A549 (cell line): ENCODE data around the gene PRKAR1A. TPM values are rescaled to one million over a fixed set of nuclear protein-coding genes. Genes with fewer than 3 reads are reported as not detected.
A peak's percentile ranks its signal among the peaks of the same experiment; 100 is the strongest.

ENCODE experiments used
- ATAC-seq, 2 experiments: fragments of 200-7000 bp in 1 of 2; fragments of >200 bp in 1 of 2; cut with Nextera tagmentation in 1 of 2; cut with Tn5 transposase in 1 of 2; 3 replicates each; pipeline versions ENCODE4 v1.8.0 to v1.9.1; 2018 to 2020; ENCODE audit warnings: mild to moderate bottlenecking in 1 of 2, moderate library complexity in 1 of 2
- CTCF ChIA-PET: fragments of 300-600 bp; sonication (Branson Sonifier 250); formaldehyde crosslinking; extraction: SDS; loops from one replicate; lab custom pipeline; 2021; ENCODE audit warnings: antibody characterized with exemption, inconsistent platforms; lab: Yijun Ruan, JAX
- POLR2A ChIA-PET: fragments of 350-600 bp; formaldehyde crosslinking; extraction: SDS; loops from one replicate; lab custom pipeline; 2021; ENCODE audit warnings: antibody characterized with exemption, inconsistent platforms; lab: Yijun Ruan, JAX
- DNase-seq, 2 experiments: peaks; one replicate each; pipeline versions ENCODE4 v3.0.0 to v3.0.0-alpha.2; 2011 to 2016; ENCODE audit warnings: low read depth in 1 of 2, low spot score in 1 of 2
- FAIRE-seq: peaks from 2 replicates; lab custom pipeline; 2011; peaks lifted over from hg19 to GRCh38; lab: Jason Lieb, UNC
- H3K27ac ChIP-seq, 2 experiments: fragments of >200 bp; sonication (Bioruptor Twin); formaldehyde crosslinking; 3 replicates each; pipeline ENCODE4 v1.5.1; 2016 to 2017
- H3K4me1 ChIP-seq: fragments of >200 bp; sonication (Bioruptor Twin); formaldehyde crosslinking; 3 replicates; pipeline ENCODE4 v1.6.1; 2016
- H3K4me2 ChIP-seq: fragments of >200 bp; sonication (Bioruptor Twin); formaldehyde crosslinking; 3 replicates; pipeline ENCODE4 v1.6.1; 2016
- H3K4me3 ChIP-seq: fragments of >200 bp; sonication (Bioruptor Twin); formaldehyde crosslinking; 3 replicates; pipeline ENCODE4 v1.5.1; 2016
- H3K9me3 ChIP-seq: fragments of >200 bp; sonication (Bioruptor Twin); formaldehyde crosslinking; 3 replicates; pipeline ENCODE4 v1.6.1; 2016
- CBX2 ChIP-seq: fragments of 200-600 bp; sonication (generic); IDR thresholded peaks from 2 replicates; pipeline ENCODE4 v1.6.1; 2016; ENCODE audit warnings: low read depth, mild to moderate bottlenecking, borderline replicate concordance
- CBX8 ChIP-seq: fragments of 200-600 bp; sonication (generic); IDR thresholded peaks from 2 replicates; pipeline ENCODE4 v1.6.1; 2016
- EHF ChIP-seq: fragments of 250-450 bp; sonication (Bioruptor Pico); IDR thresholded peaks from 2 replicates; pipeline ENCODE4 v1.5.0; 2020; ENCODE audit warnings: mild to moderate bottlenecking
- EHMT2 ChIP-seq: fragments of 200-600 bp; sonication (generic); IDR thresholded peaks from 2 replicates; pipeline ENCODE4 v1.6.1; 2016; ENCODE audit warnings: antibody characterized with exemption, low read depth, mild to moderate bottlenecking, moderate library complexity
- EP300 ChIP-seq, 2 experiments: fragments of >200 bp; sonication (Bioruptor Twin); formaldehyde crosslinking; IDR thresholded peaks; 2 replicates in 1 of 2; 3 replicates in 1 of 2; pipeline ENCODE4 v1.6.1; 2016 to 2017
- FOSB ChIP-seq: fragments of 250-450 bp; sonication (Bioruptor Pico); IDR thresholded peaks from 2 replicates; pipeline ENCODE4 v1.5.0; 2020; ENCODE audit warnings: mild to moderate bottlenecking, moderate library complexity
- FOSL2 ChIP-seq, 2 experiments: fragments of 450-650 bp in 1 of 2; fragments of >200 bp in 1 of 2; sonication (Bioruptor Twin) in 1 of 2; formaldehyde crosslinking; IDR thresholded peaks; 2 replicates each; pipeline versions ENCODE4 v1.5.0 to v1.6.1; 2016 to 2020; ENCODE audit warnings: mild to moderate bottlenecking in 1 of 2, moderate library complexity in 1 of 2
- HOXA7 ChIP-seq: fragments of 250-450 bp; sonication (Bioruptor Pico); IDR thresholded peaks from 2 replicates; pipeline ENCODE4 v1.5.0; 2020; ENCODE audit warnings: mild to moderate bottlenecking, moderate library complexity
- HOXB13 ChIP-seq: fragments of 250-450 bp; sonication (Bioruptor Pico); IDR thresholded peaks from 2 replicates; pipeline ENCODE4 v1.5.0; 2020; ENCODE audit warnings: low read depth, mild to moderate bottlenecking, moderate library complexity
- JUN ChIP-seq, 2 experiments: fragments of >200 bp; sonication (Bioruptor Twin); formaldehyde crosslinking; IDR thresholded peaks; 2 replicates in 1 of 2; 3 replicates in 1 of 2; pipeline ENCODE4 v1.6.1; 2016 to 2017
- MAZ ChIP-seq: fragments of 150-350 bp; IDR thresholded peaks from 2 replicates; pipeline ENCODE4 v1.6.1; 2014; ENCODE audit warnings: antibody characterized with exemption, low read depth, low read length, borderline replicate concordance
- MYC ChIP-seq: IDR thresholded peaks from 2 replicates; pipeline ENCODE4 v1.6.1; 2012; ENCODE audit warnings: mild to moderate bottlenecking, inconsistent platforms, low read length, improper control_type of control experiment, borderline replicate concordance
- NFE2L2 ChIP-seq: fragments of 150-350 bp; conservative IDR thresholded peaks from 2 replicates; pipeline ENCODE4 v1.6.1; 2014; ENCODE audit warnings: low read length
- PHF8 ChIP-seq: fragments of 200-600 bp; sonication (generic); IDR thresholded peaks from 2 replicates; pipeline ENCODE4 v1.6.1; 2016; ENCODE audit warnings: low read depth, mild to moderate bottlenecking, antibody characterized with exemption, moderate library complexity, borderline replicate concordance
- POLR2A ChIP-seq: IDR thresholded peaks from 2 replicates; pipeline ENCODE4 v1.6.1; 2012; ENCODE audit warnings: mild to moderate bottlenecking, low read length
- RAD21 ChIP-seq, 2 experiments: fragments of >200 bp in 1 of 2; sonication (Bioruptor Twin) in 1 of 2; formaldehyde crosslinking in 1 of 2; IDR thresholded peaks in 1 of 2; conservative IDR thresholded peaks in 1 of 2; 2 replicates in 1 of 2; 3 replicates in 1 of 2; pipeline ENCODE4 v1.6.1; 2012 to 2018; ENCODE audit warnings: inconsistent platforms in 1 of 2
- RFX5 ChIP-seq: fragments of 450-650 bp; IDR thresholded peaks from 2 replicates; pipeline ENCODE4 v1.7.1; 2014; ENCODE audit warnings: antibody characterized with exemption, mild to moderate bottlenecking, moderate library complexity
- RNF2 ChIP-seq: fragments of 200-600 bp; sonication (generic); IDR thresholded peaks from 2 replicates; pipeline ENCODE4 v1.6.1; 2016; ENCODE audit warnings: low read depth, mild to moderate bottlenecking, antibody characterized with exemption, moderate library complexity, borderline replicate concordance
- SMC3 ChIP-seq: fragments of >200 bp; sonication (Bioruptor Twin); formaldehyde crosslinking; IDR thresholded peaks from 3 replicates; pipeline ENCODE4 v1.6.1; 2018; ENCODE audit warnings: inconsistent platforms
- TFCP2L1 ChIP-seq: fragments of 250-450 bp; sonication (Bioruptor Pico); IDR thresholded peaks from 2 replicates; pipeline ENCODE4 v1.5.0; 2021; ENCODE audit warnings: mild to moderate bottlenecking
- ZC3H11A ChIP-seq: fragments of 450-650 bp; IDR thresholded peaks from 2 replicates; pipeline ENCODE4 v1.6.1; 2014; ENCODE audit warnings: antibody characterized with exemption, mild to moderate bottlenecking
- ZFP36 ChIP-seq: fragments of 450-650 bp; IDR thresholded peaks from 2 replicates; pipeline ENCODE4 v1.6.1; 2014; ENCODE audit warnings: borderline replicate concordance; ENCODE audit not compliant: partially characterized antibody
- ZNF302 ChIP-seq: fragments of 250-450 bp; sonication (Bioruptor Pico); IDR thresholded peaks from 2 replicates; pipeline ENCODE4 v1.9.0; 2021; ENCODE audit warnings: inconsistent platforms, mild to moderate bottlenecking, moderate library complexity
- WGBS: methylation state at CpG from one replicate; pipeline ENCODE4 v1.1.6; 2017; ENCODE audit errors: missing lambda C conversion rate; 5-methylcytosine and 5-hydroxymethylcytosine counted together
- polyA minus RNA-seq: library from RNA; depleted of rRNA, polyadenylated mRNA; stranded (reverse); fragments of >200 nt; gene quantifications from 2 replicates; pipeline ENCODE4 v1.2.3, GENCODE V29; 2011; rRNA and poly(A)+ RNA removed
- polyA plus RNA-seq, 4 experiments: library from polyadenylated mRNA; depleted of rRNA in 3 of 4; stranded (reverse); fragments of >200 nt; fragmentation: RNase III in 1 of 4; extraction: RNeasy Plus Mini Kit Qiagen cat#74134 plus additional on column Dnase treatment in 1 of 4; gene quantifications; 2 replicates in 3 of 4; 3 replicates in 1 of 4; pipeline ENCODE4 v1.2.3, GENCODE V29; 2011 to 2017
- TF ChIP-seq, protein P1 (sequence below): fragments of >200 bp; sonication (Bioruptor Twin); formaldehyde crosslinking; IDR thresholded peaks from 2 replicates; pipeline ENCODE4 v1.6.1; 2016
- TF ChIP-seq, protein P2 (sequence below): fragments of 150-350 bp; IDR thresholded peaks from 2 replicates; pipeline ENCODE4 v1.6.1; 2014; ENCODE audit warnings: low read depth, mild to moderate bottlenecking, low read length
- TF ChIP-seq, protein P3 (sequence below): fragments of >200 bp; sonication (Bioruptor Twin); formaldehyde crosslinking; IDR thresholded peaks from 3 replicates; pipeline ENCODE4 v1.6.1; 2016
- TF ChIP-seq, protein P4 (sequence below): fragments of 250-450 bp; sonication (Bioruptor Pico); IDR thresholded peaks from 2 replicates; pipeline ENCODE4 v1.5.0; 2021; ENCODE audit warnings: mild to moderate bottlenecking, moderate library complexity, borderline replicate concordance

PRKAR1A gene
- polyA plus RNA-seq (2011; rRNA removed) (244 and 370 TPM in 2 replicates), polyA plus RNA-seq (2017; fragmentation: RNase III; extraction: RNeasy Plus Mini Kit Qiagen cat#74134 plus additional on column Dnase treatment) (239 to 259 TPM (median 244 TPM) in 3 replicates), polyA minus RNA-seq (386 and 403 TPM in 2 replicates)
- polyA plus RNA-seq (2012; cell fraction: cytosol; rRNA removed) = 109 and 137 TPM in 2 replicates
- polyA plus RNA-seq (2012; cell fraction: nucleus; rRNA removed) = 108 and 114 TPM in 2 replicates

DNA sequence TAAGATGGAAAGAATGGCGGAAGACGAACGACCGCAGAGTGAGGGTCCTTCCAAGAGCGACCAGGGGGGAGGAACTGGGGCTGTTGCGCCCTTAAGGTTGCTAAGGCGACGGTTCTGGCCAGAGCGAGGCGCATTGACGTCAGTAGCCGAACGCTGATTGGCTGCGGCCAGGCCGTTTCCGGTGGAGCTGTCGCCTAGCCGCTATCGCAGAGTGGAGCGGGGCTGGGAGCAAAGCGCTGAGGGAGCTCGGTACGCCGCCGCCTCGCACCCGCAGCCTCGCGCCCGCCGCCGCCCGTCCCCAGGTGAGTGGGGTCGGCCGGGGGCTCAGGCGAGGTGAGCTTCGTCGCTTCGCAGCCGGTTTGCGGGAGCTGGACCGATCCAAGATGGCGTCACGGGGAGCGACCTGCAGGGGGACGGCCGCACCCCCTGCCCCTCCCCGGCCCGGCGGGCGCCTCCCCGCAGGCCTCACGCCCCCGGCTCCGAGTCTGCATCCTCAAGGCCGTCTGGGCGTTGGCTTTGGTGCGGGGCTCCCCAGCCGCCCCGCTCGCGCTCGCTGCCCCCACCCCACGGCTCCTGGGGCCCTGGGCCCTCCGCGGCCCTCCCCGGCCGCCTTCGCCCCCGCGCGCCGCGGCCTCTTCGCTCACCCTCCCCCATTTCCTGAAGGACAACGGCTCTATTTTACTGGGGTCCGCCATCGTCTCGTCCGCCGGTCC, at the start of gene PRKAR1A:
PRKAR1A (plus strand) TSS at position 184 of the 713 bp plus-strand sequence. CDS start 2,970 bp downstream, outside the sequence.
- WGBS = 1% methylated on average over 51 of the region's 81 CpGs
- peak within 1 kb of the TSS; percentile 95 to 96 for H3K27ac ChIP-seq
- FAIRE-seq (no peak), ATAC-seq (peak; percentile 92 to 93), DNase-seq (peak; percentile 96 to 97)
- ChIA-PET POLR2A (interaction anchor here (0.6 to 1.7 kb wide), 9 partner anchors 9 to 800 kb away, joined by 3 to 9 read pairs (median 4); no protein-coding TSS in a partner anchor), CTCF (interaction anchor here (0.6 to 1.7 kb wide), 6 partner anchors 14 to 688 kb away, joined by 3 to 7 read pairs (median 4); no protein-coding TSS in a partner anchor)
- TF ChIP-seq, protein P1, sequence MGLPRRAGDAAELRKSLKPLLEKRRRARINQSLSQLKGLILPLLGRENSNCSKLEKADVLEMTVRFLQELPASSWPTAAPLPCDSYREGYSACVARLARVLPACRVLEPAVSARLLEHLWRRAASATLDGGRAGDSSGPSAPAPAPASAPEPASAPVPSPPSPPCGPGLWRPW = no peak
- TF ChIP-seq NFE2L2 = no peak
- TF ChIP-seq SMC3 = 0 out of 3 replicates have a peak, but pooled peaks have one; percentile 6
- peak; percentile 93 for TF ChIP-seq TFCP2L1
- peak; percentile 57 for TF ChIP-seq RFX5
- TF ChIP-seq CBX8 = no peak
- TF ChIP-seq EP300 (IDR thresholded peaks at IDR 0.05) = peak in 1 of 2 experiments; percentile 11; a peak in 1 of 5 replicates
- TF ChIP-seq, protein P2, sequence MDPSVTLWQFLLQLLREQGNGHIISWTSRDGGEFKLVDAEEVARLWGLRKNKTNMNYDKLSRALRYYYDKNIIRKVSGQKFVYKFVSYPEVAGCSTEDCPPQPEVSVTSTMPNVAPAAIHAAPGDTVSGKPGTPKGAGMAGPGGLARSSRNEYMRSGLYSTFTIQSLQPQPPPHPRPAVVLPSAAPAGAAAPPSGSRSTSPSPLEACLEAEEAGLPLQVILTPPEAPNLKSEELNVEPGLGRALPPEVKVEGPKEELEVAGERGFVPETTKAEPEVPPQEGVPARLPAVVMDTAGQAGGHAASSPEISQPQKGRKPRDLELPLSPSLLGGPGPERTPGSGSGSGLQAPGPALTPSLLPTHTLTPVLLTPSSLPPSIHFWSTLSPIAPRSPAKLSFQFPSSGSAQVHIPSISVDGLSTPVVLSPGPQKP = no peak
- no peak for TF ChIP-seq RNF2
- TF ChIP-seq MYC = no peak
- TF ChIP-seq, protein P3, sequence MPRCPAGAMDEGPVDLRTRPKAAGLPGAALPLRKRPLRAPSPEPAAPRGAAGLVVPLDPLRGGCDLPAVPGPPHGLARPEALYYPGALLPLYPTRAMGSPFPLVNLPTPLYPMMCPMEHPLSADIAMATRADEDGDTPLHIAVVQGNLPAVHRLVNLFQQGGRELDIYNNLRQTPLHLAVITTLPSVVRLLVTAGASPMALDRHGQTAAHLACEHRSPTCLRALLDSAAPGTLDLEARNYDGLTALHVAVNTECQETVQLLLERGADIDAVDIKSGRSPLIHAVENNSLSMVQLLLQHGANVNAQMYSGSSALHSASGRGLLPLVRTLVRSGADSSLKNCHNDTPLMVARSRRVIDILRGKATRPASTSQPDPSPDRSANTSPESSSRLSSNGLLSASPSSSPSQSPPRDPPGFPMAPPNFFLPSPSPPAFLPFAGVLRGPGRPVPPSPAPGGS = peak; percentile 69; the same call in 2 of the 3 replicates
- TF ChIP-seq EHMT2 = no peak
- no peak for TF ChIP-seq EHF (CRISPR knock-in tag)
- peak; percentile 66 for TF ChIP-seq PHF8
- peak; percentile 69 to 79; a peak in 4 of 5 replicates for TF ChIP-seq JUN (IDR thresholded peaks at IDR 0.05)
- TF ChIP-seq MAZ = 0 out of 2 replicates have a peak, but pooled peaks have one; percentile 11
- TF ChIP-seq HOXB13 = no peak
- TF ChIP-seq POLR2A = peak; percentile 78
- no peak for TF ChIP-seq RAD21 (conservative IDR thresholded peaks at IDR 0.05 in 1 of 2, IDR thresholded peaks at IDR 0.05 in 1 of 2)
- no peak for TF ChIP-seq ZFP36
- no peak for TF ChIP-seq FOSL2 (IDR thresholded peaks at IDR 0.05)
- peak; percentile 12 for TF ChIP-seq FOSL2 (CRISPR knock-in tag; IDR thresholded peaks at IDR 0.05)
- peaks cover 22% of the 10 kb centered on the region for H3K4me1 ChIP-seq
- no peaks in the 10 kb centered on the region for H3K9me3 ChIP-seq
- peak within 1 kb of the TSS; percentile 80 for H3K4me3 ChIP-seq
- H3K4me2 ChIP-seq = peak within 1 kb of the TSS; percentile 90

DNA sequence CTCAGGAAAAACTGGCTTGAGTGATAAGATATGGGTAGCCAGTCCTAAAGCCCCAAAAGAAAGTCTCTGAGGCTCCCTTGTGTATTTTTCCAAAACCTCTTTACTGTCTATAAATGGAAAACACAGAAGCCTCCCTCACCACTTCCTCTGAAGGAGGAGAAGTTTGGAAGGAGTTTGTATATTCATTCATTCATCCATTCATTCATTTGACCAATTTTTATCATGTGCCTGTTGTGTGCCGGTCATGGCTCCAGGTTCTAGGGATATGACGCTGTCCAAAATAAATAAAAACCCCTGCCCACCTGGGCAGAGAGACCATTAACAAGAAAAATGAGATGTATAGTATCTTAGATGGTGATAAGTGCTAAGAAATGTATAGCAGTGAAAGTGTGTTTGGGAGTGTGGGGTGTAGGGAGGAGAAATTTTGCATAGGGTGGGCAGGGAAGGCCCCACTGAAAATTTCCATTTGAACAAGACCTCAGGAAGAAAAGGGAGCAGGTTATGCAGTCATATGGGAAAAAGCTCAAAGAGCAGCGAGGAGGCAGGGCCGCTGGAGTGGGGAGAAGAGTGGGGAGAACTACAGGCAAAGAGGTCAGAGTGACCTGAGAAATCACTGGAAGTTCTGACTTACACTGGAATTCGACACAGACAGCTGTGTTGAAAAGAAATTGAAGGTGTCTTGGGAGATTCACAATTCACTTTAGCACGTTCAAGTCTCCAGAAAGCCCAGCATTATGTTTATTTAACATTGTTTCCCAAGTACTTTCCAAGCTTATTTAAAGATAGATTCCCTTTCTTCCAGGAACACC, 48.8 kb upstream of the PRKAR1A start:
- ATAC-seq = no peak; a peak in 1 of 6 replicates
- CTCF ChIA-PET = interaction anchor here (0.6 to 7.8 kb wide), 37 partner anchors 7 to 574 kb away, joined by 3 to 55 read pairs (median 4); partner anchors contain the start of gene AMZ2
- TF ChIP-seq, protein P4, sequence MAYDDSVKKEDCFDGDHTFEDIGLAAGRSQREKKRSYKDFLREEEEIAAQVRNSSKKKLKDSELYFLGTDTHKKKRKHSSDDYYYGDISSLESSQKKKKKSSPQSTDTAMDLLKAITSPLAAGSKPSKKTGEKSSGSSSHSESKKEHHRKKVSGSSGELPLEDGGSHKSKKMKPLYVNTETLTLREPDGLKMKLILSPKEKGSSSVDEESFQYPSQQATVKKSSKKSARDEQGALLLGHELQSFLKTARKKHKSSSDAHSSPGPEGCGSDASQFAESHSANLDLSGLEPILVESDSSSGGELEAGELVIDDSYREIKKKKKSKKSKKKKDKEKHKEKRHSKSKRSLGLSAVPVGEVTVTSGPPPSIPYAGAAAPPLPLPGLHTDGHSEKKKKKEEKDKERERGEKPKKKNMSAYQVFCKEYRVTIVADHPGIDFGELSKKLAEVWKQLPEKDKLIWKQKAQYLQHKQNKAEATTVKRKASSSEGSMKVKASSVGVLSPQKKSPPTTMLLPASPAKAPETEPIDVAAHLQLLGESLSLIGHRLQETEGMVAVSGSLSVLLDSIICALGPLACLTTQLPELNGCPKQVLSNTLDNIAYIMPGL (CRISPR knock-in tag) = no peak
- no peak for TF ChIP-seq ZNF302
- TF ChIP-seq, protein P3 = no peak
- TF ChIP-seq SMC3 = no peak
- no peak for TF ChIP-seq NFE2L2
- no peak for TF ChIP-seq HOXA7 (CRISPR knock-in tag)
- no peak for TF ChIP-seq CBX2
- no peak for TF ChIP-seq ZC3H11A
- TF ChIP-seq FOSB (CRISPR knock-in tag) = no peak

More for the DNA sequence above, 48.8 kb upstream of the PRKAR1A start:
- DNase-seq (no peak), FAIRE-seq (no peak)
- H3K27ac ChIP-seq = no peak overlapping the region
- WGBS = 38% methylated on average over 6 of the region's 6 CpGs
- no peak overlapping the region for H3K4me3 ChIP-seq
- no peak overlapping the region for H3K4me2 ChIP-seq
- H3K4me1 ChIP-seq = peaks cover 7% of the 10 kb centered on the region; the same call in 2 of the 3 replicates
- H3K9me3 ChIP-seq = no peaks in the 10 kb centered on the region
- POLR2A ChIA-PET = no interaction called here
